SJCRH30 (cell line): ENCODE measurements around the gene C1orf122. TPM values are rescaled to one million over a fixed set of nuclear protein-coding genes. Genes with fewer than 3 reads are reported as not detected.

Experiments
- DNase-seq, 2 experiments: peaks; one replicate each; pipeline ENCODE4 v3.0.0-alpha.2; 2015 to 2020
- H3K27ac ChIP-seq: fragments of 250-450 bp; sonication (Bioruptor Pico); 2 replicates; pipeline ENCODE4 v1.5.1; 2020; ENCODE audit warnings: mild to moderate bottlenecking, moderate library complexity
- H3K27me3 ChIP-seq: fragments of 250-450 bp; sonication (Bioruptor Pico); 2 replicates; pipeline ENCODE4 v1.5.1; 2020; ENCODE audit warnings: mild to moderate bottlenecking, moderate library complexity
- H3K36me3 ChIP-seq: fragments of 250-450 bp; sonication (Bioruptor Pico); 2 replicates; pipeline ENCODE4 v1.5.1; 2020; ENCODE audit warnings: mild to moderate bottlenecking, moderate library complexity
- H3K4me1 ChIP-seq: fragments of 250-450 bp; sonication (Bioruptor Pico); 2 replicates; pipeline ENCODE4 v1.5.1; 2020; ENCODE audit warnings: mild to moderate bottlenecking, moderate library complexity
- H3K4me3 ChIP-seq: fragments of 250-450 bp; sonication (Bioruptor Pico); 2 replicates; pipeline ENCODE4 v1.5.1; 2020; ENCODE audit warnings: mild to moderate bottlenecking, moderate library complexity
- H3K9me3 ChIP-seq: fragments of 250-450 bp; sonication (Bioruptor Pico); replicated peaks from 2 replicates; pipeline ENCODE4 v1.5.1; 2020; ENCODE audit warnings: mild to moderate bottlenecking, moderate library complexity
- total RNA-seq: library from RNA; depleted of rRNA; stranded (reverse); fragments of >200 nt; shearing (Covaris generic); gene quantifications from 2 replicates; pipeline ENCODE4 v1.2.3, GENCODE V29; 2014

C1orf122 gene
- total RNA-seq, 1 experiment from 2014 or later, result 31.7 TPM

DNA sequence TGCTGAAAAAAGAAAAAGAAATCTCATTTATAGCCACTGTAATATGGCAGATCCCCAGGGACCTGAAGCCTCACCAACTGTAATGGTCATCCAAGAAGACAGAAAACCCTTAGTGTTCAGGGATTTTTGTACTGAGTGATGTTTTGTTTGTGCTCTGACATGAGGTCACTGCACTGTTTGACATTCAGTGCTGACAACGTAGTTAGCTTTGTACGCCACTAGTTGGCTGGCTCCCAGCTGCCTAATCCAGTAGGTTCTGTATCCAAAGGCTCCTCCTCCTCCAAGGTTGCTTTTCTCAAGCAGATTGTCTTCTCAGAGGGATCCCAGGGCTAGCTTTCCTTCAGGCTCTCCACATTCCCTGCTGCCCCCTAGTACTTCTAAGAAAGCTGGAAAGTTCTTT, 9.9 kb downstream of the C1orf122 start:
- DNase-seq, result no peak
- H3K4me3 ChIP-seq, result no peak overlapping the region
- H3K4me1 ChIP-seq, result no peaks in the 10 kb centered on the region; the same call in 1 of the 2 replicates
- peaks cover 52% of the 10 kb centered on the region for H3K36me3 ChIP-seq
- H3K27ac ChIP-seq, result no peak overlapping the region
- no peaks in the 10 kb centered on the region for H3K27me3 ChIP-seq
- no peaks in the 10 kb centered on the region for H3K9me3 ChIP-seq

DNA sequence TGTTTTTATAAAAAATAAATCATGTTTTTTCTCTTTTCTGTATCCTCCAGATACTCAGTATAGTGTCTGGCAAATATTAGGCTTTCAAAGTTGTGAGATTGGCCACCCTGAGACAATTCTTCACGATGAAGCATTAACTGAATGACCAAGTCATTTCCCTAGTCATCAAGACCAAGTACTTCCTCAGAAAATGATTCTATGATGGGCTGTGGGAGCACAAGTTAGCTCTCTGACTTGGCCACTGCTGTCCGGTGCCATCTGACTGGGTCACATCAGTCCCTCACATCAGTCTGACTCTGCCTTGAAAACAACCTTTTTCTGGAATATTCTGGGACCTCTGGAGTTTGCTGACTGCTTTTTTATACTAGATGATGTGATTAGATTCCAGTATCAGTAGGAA, 13.9 kb downstream of the C1orf122 start:
- no peaks in the 10 kb centered on the region for H3K9me3 ChIP-seq
- H3K36me3 ChIP-seq, result peaks cover 59% of the 10 kb centered on the region
- no peak overlapping the region for H3K4me3 ChIP-seq
- DNase-seq, result no peak
- no peak overlapping the region for H3K27ac ChIP-seq
- no peaks in the 10 kb centered on the region for H3K27me3 ChIP-seq
- no peaks in the 10 kb centered on the region; the same call in 1 of the 2 replicates for H3K4me1 ChIP-seq

DNA sequence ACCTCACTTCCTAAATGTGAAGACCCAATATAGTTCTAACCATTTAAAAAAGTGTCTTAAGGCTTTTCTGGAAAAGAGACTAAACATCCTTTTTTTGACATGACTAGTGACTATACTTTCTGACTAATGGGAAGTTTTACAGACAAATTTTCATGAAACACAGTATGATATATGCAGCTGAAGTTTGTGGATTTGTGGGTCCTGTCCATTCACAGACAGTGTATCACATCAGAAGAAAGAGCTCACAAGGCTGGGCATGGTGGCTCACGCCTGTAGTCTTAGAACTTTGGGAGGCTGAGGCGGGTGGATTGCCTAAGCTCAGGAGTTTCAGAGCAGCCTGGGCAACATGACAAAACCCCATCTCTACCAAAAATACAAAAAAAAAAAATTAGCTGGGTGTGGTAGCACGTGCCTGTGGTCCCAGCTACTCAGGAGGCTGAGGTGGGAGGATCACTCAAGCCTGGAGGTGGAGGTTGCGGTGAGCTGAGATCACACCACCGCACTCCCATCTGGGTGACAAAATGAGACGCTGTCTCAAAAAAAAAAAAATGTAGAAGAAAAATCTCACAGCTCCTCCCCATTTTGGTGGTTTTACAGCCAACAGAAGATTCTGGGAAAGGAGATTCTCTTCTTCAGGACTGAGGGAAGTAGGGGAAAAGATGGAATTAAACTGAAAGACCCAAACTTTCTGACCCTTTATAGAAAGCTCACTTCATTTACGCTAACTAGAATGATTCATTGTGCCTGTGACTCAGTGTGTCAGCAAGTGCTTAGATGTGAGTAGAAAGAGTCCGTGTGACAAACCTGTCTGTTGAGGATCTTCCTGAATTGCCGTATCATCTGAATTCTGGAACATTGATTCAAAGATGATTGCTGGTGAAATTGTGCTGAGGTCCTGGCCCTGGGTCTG, 15.6 kb downstream of the C1orf122 start:
- no peaks in the 10 kb centered on the region for H3K9me3 ChIP-seq
- peaks cover 51% of the 10 kb centered on the region for H3K36me3 ChIP-seq
- H3K27me3 ChIP-seq, result no peaks in the 10 kb centered on the region
- no peaks in the 10 kb centered on the region for H3K4me1 ChIP-seq
- no peak for DNase-seq
- H3K4me3 ChIP-seq, result no peak overlapping the region
- H3K27ac ChIP-seq, result no peak overlapping the region

DNA sequence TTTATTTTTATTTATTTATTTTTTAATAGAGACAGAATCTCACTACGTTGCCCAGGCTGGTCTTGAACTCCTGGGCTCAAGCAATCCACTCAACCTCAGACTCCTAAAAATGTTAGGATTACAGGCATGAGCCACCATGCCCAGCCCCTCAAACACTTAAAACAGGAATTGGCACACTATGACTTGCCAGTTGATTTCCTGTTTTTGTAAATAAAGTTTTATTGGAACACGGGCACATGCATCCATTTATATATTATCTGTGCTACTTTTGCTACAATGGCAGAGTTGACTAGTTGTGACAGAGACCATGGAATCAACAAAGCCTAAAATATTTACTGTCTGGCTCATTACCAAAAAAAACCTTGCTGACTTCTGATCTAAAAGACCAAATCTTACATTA, 16.4 kb downstream of the C1orf122 start:
- no peak overlapping the region for H3K27ac ChIP-seq
- H3K9me3 ChIP-seq, result no peaks in the 10 kb centered on the region
- DNase-seq, result no peak
- no peaks in the 10 kb centered on the region for H3K4me1 ChIP-seq
- H3K36me3 ChIP-seq, result peaks cover 57% of the 10 kb centered on the region
- no peak overlapping the region for H3K4me3 ChIP-seq
- no peaks in the 10 kb centered on the region for H3K27me3 ChIP-seq

DNA sequence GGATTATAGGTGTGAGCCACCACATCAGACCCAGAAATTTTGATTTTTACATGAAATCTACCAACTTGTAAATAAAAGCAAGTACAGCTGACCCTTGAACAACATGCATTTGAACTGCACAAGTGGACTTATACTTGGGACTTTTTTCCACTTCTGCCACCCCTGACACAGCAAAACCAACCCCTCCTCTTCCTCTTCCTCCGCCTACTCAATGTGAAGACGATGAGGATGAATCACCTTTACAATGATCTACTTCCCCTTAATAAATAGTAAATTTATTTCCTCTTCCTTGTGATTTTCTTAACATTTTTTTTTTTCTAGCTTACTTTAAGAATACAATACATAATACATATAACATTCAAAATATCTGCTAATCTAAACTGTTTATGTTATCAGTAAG, 17.9 kb downstream of the C1orf122 start:
- Histone ChIP-seq H3K4me3 (no peak overlapping the region), H3K27ac (no peak overlapping the region), H3K4me1 (no peaks in the 10 kb centered on the region), H3K36me3 (peaks cover 49% of the 10 kb centered on the region), H3K27me3 (no peaks in the 10 kb centered on the region), H3K9me3 (no peaks in the 10 kb centered on the region)
- DNase-seq, result no peak

DNA sequence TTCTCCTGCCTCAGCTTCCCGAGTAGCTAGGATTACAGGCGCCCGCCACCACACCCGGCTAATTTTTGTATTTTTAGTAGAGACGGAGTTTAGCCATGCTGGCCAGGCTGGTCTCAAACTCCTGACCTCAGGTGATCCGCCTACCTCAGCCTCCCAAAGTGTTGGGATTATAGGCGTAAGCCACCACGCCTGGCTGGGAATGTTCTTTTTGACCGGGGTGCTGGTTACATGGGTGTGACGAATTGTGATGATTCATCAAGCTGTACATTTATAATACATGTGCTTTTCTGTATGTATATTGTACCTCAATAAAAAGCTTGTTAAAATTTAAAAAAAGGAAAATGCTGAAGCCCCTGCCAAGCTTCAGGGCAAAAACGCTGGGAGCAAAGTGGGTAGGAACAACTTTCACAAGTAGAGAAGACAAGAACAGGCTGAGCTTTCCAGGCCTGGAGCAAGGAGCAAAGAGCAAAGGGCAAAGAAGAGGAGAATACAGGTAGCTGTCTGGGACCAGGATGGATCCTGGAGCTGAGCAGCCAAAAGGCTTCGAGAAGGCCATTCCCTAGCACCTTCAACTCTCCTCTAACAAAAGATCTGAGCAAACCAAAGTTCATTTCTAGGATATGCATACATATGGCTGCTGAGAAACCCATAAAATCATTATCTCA, 21.0 kb downstream of the C1orf122 start:
- H3K4me3 ChIP-seq, result no peak overlapping the region

DNA sequence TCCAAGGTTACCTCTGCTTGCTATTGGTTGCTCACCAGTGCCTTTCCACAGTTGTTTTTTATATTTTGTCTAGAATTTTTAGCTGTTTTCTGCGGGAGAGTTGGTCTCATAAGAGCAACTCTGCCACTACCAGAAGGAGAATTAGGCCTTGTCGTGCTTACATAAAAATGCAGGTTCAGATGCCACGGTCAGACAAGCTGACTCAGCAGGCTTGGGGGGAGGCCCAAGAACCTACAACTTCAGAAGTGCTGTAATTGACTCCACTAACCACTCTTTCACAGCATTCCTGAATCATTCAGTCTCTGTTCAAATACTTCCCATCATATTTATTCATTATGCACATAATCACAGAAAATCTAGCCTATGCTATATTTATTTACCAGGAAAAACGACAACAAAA, 23.5 kb downstream of the C1orf122 start:
- no peak overlapping the region for H3K4me3 ChIP-seq
- DNase-seq, result no peak
- H3K9me3 ChIP-seq, result no peaks in the 10 kb centered on the region
- H3K27me3 ChIP-seq, result no peaks in the 10 kb centered on the region
- H3K4me1 ChIP-seq, result no peaks in the 10 kb centered on the region
- H3K27ac ChIP-seq, result no peak overlapping the region
- H3K36me3 ChIP-seq, result peaks cover 50% of the 10 kb centered on the region

More for the DNA sequence above, 21.0 kb downstream of the C1orf122 start:
- Histone ChIP-seq H3K36me3 (peaks cover 45% of the 10 kb centered on the region), H3K27ac (no peak overlapping the region), H3K4me1 (no peaks in the 10 kb centered on the region), H3K9me3 (no peaks in the 10 kb centered on the region), H3K27me3 (no peaks in the 10 kb centered on the region)
- DNase-seq, result no peak

DNA sequence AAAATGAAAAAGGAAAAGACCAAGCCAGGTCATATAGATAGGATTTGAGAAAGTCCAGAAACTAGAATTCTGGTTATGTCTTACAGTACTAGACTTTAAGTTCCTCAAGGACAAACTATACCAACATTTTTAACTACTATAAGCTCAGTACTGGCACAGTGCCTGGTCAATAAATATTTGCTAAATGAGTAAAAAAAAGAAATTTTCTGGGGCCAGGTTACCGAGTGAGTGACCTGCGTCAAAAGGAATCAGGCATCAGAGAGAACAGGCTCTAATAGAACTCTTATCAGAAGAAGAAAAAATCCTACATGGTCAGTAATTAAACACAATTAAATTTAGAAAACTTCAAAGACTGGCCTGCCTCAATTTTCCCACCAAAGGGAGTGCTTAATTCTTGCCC, 24.2 kb downstream of the C1orf122 start:
- DNase-seq, result no peak
- Histone ChIP-seq H3K36me3 (peaks cover 50% of the 10 kb centered on the region), H3K4me1 (no peaks in the 10 kb centered on the region), H3K27ac (no peak overlapping the region), H3K9me3 (no peaks in the 10 kb centered on the region), H3K4me3 (no peak overlapping the region), H3K27me3 (no peaks in the 10 kb centered on the region)

DNA sequence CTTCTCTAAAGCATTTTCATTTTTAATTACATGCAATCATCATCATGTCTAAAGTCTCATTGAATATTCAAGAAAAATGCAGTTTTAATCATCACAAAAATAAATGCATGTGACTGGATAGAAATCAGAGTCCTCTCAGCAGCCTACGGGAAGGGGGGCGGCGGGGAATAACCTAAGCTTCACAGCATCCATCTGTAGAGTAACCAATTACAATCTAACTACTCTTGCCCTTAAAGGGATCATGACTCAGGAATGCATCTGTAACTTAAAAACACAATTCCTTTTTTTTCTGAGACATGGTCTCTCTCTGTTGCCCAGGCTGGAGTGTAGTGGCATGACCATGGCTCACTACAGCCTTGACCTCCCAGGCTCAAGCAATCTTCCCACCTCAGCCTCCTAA, 29.2 kb downstream of the C1orf122 start:
- Histone ChIP-seq H3K4me3 (no peak overlapping the region), H3K27ac (no peak overlapping the region), H3K9me3 (no peaks in the 10 kb centered on the region), H3K27me3 (no peaks in the 10 kb centered on the region), H3K4me1 (no peaks in the 10 kb centered on the region), H3K36me3 (peaks cover 42% of the 10 kb centered on the region)
- no peak for DNase-seq

DNA sequence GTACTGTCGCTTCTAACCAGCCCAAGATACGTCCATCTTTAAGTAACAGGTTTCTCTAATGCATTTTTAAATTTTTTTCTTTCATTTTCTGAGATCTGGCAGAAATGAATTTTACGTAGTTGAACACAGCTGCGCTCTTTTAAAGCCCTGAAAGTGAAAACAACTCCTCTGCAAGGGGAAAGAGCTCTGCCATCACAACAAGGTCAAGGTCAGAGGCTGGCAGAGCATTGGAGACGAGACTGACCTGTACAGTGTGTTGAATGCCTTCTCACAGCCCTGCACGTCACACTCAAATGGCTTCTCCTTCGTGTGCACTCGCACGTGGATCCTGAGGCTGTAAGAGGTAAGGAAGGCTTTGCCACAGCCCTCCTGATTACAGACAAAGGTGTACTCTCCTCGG, 32.1 kb downstream of the C1orf122 start:
- DNase-seq, result no peak
- H3K4me3 ChIP-seq, result no peak overlapping the region
- H3K36me3 ChIP-seq, result peaks cover 18% of the 10 kb centered on the region
- no peak overlapping the region for H3K27ac ChIP-seq
- no peaks in the 10 kb centered on the region for H3K4me1 ChIP-seq
- H3K9me3 ChIP-seq, result no peaks in the 10 kb centered on the region
- no peaks in the 10 kb centered on the region for H3K27me3 ChIP-seq

DNA sequence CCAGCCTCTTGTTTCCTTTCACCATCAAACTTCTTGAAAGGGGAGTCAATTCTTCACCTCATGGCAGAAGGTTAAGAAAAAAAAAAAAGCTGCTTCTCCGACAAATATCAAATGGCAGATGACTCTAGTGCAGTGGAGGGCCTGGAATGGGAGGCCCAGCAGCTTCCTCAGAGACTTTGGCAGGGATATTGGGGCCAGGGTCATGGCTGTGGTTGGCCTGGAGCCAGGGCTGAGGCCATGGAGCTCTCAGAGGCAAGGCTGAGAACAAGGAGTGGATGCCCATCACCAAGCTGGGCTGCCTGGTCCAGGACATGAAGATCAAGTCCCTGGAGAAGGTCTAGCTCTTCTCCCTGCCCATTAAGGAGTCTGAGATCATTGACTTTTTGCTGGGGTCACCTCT, 33.1 kb downstream of the C1orf122 start:
- Histone ChIP-seq H3K36me3 (peaks cover 19% of the 10 kb centered on the region), H3K4me1 (no peaks in the 10 kb centered on the region), H3K9me3 (no peaks in the 10 kb centered on the region), H3K27me3 (no peaks in the 10 kb centered on the region), H3K4me3 (no peak overlapping the region), H3K27ac (no peak overlapping the region)
- no peak for DNase-seq

DNA sequence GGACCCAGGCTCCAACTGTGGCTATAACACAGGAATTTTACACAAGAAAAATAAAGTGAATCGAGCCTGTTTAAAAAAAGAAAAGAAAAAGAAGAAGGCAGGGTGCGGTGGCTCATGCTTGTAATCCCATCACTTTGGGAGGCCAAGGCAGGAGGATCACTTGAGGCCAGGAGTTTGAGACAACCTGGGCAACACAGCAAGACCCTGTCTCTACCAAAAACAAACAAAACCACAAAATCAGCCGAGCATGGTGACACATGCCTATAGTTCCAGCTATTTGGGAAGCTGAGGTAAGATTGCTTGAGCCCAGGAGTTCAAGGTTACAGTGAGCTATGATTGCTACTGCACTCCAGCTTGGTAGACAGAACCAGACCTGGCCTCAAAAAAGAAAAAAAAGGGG, 34.1 kb downstream of the C1orf122 start:
- Histone ChIP-seq H3K4me3 (no peak overlapping the region), H3K27me3 (no peaks in the 10 kb centered on the region), H3K4me1 (no peaks in the 10 kb centered on the region), H3K9me3 (no peaks in the 10 kb centered on the region), H3K27ac (no peak overlapping the region), H3K36me3 (peaks cover 21% of the 10 kb centered on the region)
- no peak for DNase-seq

DNA sequence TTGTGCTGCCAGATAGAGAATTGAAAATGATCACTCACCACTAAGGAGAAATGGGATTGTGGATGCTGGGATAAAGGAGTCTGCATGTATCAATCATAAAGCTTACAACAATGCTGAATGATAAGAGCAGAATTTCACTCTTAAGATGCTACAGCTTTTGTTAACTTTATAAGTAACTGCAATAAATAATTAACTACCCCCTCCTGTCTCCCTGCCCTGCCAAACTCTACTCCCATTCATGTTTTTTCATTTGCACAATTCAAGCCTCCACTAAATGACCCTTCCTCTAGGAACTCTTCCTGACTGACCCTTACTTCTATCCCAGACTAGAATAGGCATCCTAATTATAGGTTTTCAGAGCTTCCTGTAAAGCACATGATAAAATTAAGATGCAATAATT, 36.9 kb downstream of the C1orf122 start:
- Histone ChIP-seq H3K27ac (no peak overlapping the region), H3K4me1 (no peaks in the 10 kb centered on the region), H3K9me3 (no peaks in the 10 kb centered on the region), H3K36me3 (peaks cover 8% of the 10 kb centered on the region; the same call in 1 of the 2 replicates), H3K4me3 (no peak overlapping the region), H3K27me3 (no peaks in the 10 kb centered on the region)
- DNase-seq, result no peak

DNA sequence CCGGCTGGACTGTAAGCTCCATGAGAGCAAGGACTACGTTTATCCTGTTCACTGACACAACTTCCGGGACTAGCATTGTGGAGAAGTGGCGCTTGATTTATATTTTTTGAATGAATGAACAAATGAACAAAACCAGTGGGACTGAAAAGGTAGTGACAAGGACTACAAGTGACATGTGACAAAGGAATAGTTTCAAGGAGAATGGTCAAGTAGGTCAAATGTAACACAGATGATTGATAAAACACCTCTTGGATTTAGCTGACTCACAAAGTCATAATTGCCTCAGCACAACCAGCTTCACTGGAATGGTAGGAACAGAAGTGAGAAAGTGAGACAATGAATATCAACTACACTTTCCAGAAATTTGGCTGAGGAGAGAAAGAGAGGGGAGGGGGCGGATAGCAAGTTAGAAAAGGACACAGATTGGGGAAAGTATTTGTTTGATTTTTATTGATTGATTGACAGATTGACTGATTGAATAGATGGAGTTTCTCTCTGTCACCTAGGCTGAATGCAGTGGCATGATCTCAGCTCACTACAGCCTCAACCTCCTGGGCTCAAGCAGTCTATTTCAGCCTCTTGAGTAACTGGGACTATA, 37.6 kb downstream of the C1orf122 start:
- DNase-seq, result no peak
- Histone ChIP-seq H3K27me3 (no peaks in the 10 kb centered on the region), H3K27ac (no peak overlapping the region), H3K4me1 (no peaks in the 10 kb centered on the region), H3K36me3 (peaks cover 8% of the 10 kb centered on the region; the same call in 1 of the 2 replicates), H3K9me3 (no peaks in the 10 kb centered on the region), H3K4me3 (no peak overlapping the region)

DNA sequence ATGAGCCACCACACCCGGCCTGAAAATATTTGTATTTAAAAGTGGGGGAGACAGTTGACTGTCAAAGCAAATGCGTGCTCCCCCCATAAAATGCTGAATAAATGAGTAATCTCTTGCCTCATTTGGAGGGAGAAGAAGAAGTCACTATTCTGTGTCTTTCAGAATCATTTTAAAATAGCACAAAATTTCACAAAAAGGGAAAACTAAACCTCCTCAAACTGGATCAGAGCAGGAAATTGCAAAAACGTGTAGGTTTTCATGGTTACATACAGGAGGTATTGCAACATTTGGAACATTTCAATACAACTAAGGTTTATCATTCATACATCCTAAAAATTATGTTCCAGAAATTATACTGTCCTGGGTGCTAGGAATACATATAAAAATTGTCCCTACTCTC, 38.2 kb downstream of the C1orf122 start:
- H3K27me3 ChIP-seq, result no peaks in the 10 kb centered on the region
- H3K4me3 ChIP-seq, result no peak overlapping the region
- H3K27ac ChIP-seq, result no peak overlapping the region
- H3K36me3 ChIP-seq, result peaks cover 8% of the 10 kb centered on the region; the same call in 1 of the 2 replicates
- H3K9me3 ChIP-seq, result no peaks in the 10 kb centered on the region
- DNase-seq, result no peak
- H3K4me1 ChIP-seq, result no peaks in the 10 kb centered on the region
